Measurements from ENCODE around the gene ZC3H6. TPM values are rescaled to one million over a fixed set of nuclear protein-coding genes. Genes with fewer than 3 reads are reported as not detected.

Gene ZC3H6
- total and polyA plus RNA-seq, 2 of the 13 experiments (the other 11 are each of a cell fraction or from before 2014, with no cell fraction given) = 0.71 to 0.93 TPM

- TF ChIP-seq PAXIP1 (CRISPR knock-in tag; conservative IDR thresholded peaks at IDR 0.05) (peak; percentile 58; the same call in 1 of the 2 replicates), ZBTB4 (CRISPR knock-in tag; IDR thresholded peaks at IDR 0.05; ENCODE audit: borderline replicate concordance) (no peak; the same call in 1 of the 2 replicates), ZNF207 (IDR thresholded peaks at IDR 0.05; ENCODE audit: borderline replicate concordance) (no peak), SAFB2 (CRISPR knock-in tag; IDR thresholded peaks at IDR 0.05; ENCODE audit: borderline replicate concordance, low read depth) (peak; percentile 82; the same call in 1 of the 2 replicates), ADNP (CRISPR knock-in tag; IDR thresholded peaks at IDR 0.05) (no peak), ZNF335 (CRISPR knock-in tag; IDR thresholded peaks at IDR 0.05) (no peak), AGO1 (IDR thresholded peaks at IDR 0.05; ENCODE audit: low read depth, low read length, poor library complexity, severe bottlenecking) (no peak), ZNF788 (CRISPR knock-in tag; IDR thresholded peaks at IDR 0.05; ENCODE audit: borderline replicate concordance) (peak; percentile 55; the same call in 1 of the 2 replicates), ETV5 (CRISPR knock-in tag; IDR thresholded peaks at IDR 0.05; ENCODE audit: borderline replicate concordance) (peak; percentile 53; the same call in 1 of the 2 replicates), ZNF768 (CRISPR knock-in tag; IDR thresholded peaks at IDR 0.05) (peak; percentile 85), HOXD1 (CRISPR knock-in tag; IDR thresholded peaks at IDR 0.05) (peak; percentile 76; the same call in 1 of the 2 replicates), GRHL1 (CRISPR knock-in tag; conservative IDR thresholded peaks at IDR 0.05) (no peak), ZBTB2 (CRISPR knock-in tag; IDR thresholded peaks at IDR 0.05; ENCODE audit: low read depth) (0 out of 2 replicates have a peak, but pooled peaks have one; percentile 57), ZFAT (CRISPR knock-in tag; conservative IDR thresholded peaks at IDR 0.05) (no peak; the same call in 1 of the 2 replicates), KAT7 (CRISPR knock-in tag; IDR thresholded peaks at IDR 0.05; ENCODE audit: borderline replicate concordance) (0 out of 2 replicates have a peak, but pooled peaks have one; percentile 56), HDAC6 (IDR thresholded peaks at IDR 0.05; ENCODE audit: low read depth, low read length) (no peak), ZNF414 (CRISPR knock-in tag; IDR thresholded peaks at IDR 0.05) (peak; percentile 86)
Observed at GRCh38 chr2:112254466-112255240, 20.7 kb upstream of the ZC3H6 start, which contains the start of gene ZC3H8 (continued).
